NK-92 (cell line): Measurements from ENCODE around the gene RALGPS1.

ENCODE experiments used
- DNase-seq: peaks from one replicate; lab custom pipeline; 2025; ENCODE audit not compliant: unreplicated experiment; lab: John Stamatoyannopoulos, UW

RALGPS1 gene

DNA sequence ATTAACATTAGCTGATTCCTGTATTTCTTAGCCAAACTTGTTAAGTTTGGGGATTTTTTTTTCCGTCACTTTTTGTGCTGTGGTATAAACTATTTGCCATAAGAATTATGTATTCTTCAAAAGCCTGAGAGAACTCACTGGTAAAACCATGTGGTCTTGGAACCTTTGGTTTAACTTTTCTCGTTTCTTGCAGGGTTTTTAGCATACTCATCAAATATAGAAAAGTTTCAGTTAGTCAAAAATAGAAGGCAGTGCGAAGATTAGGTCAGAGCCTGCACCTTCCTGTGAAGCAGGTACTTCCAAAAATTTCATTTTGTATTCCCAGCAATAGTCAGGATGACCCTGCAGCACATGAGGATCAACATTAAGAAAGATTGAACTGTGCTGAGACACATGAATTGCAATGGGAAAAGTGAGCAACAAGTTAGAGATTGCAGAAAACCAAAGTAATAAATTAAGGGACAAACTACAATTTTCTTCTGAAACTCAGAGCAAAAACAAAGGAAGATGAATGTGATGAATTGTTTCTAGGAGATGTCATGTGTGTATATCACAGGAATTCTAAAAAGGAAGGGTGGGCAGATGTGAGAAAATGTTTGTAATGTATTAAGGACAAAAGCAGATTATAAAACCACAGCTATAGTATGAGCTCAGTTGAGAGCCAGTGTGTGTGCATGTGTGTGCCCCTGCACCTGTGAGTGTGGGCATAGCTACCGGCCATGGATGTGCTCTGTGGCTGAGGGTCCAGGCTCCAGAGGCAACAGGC, 105.6 kb downstream of the RALGPS1 start:
- DNase-seq, result no peak

DNA sequence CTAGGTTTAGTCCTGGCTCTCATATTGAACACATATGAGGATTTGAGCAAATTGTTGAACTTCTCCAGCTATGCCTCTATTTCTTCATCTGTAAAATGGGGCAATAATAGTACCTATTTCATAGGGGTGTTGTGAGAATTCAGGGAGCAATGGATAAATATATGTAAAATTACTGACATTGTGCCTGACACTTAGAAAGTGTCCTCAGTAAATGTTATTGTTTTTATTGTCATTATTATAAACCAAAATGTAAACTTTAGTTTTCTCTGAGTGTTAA, 106.2 kb downstream of the RALGPS1 start:
- no peak for DNase-seq

DNA sequence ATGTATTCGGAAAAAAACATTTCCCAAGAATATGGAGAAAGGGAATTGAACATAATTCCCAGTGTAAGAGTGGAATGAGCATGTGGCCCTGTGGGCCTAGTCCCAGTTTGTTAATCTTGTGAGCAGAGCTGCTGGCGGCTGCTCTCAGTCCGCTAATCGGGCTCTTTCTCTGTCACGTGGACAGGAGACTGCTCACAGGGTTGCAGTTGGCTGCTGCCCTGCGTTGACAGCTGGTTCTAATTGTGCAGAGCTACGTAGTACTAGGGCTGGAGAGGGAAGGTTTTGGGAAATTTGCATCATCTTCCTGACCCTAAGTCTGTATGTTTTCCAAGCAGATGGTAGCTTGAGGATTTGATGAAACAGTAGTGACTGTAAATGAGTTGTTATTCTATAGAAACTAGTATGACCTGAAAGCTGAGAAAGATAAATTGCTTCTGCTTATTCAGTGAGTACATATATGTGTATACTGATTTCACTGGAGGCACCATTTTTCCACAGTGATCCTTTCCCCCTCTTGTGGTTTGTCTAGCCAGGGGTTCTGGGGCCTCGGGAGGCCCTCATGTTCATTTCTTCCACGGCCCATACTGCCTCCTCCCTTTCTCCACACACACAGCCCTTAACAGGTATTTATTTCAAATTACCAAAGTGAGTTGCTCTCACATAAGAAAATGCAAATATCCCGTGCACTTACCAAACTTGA, 107.2 kb downstream of the RALGPS1 start:
- no peak for DNase-seq

DNA sequence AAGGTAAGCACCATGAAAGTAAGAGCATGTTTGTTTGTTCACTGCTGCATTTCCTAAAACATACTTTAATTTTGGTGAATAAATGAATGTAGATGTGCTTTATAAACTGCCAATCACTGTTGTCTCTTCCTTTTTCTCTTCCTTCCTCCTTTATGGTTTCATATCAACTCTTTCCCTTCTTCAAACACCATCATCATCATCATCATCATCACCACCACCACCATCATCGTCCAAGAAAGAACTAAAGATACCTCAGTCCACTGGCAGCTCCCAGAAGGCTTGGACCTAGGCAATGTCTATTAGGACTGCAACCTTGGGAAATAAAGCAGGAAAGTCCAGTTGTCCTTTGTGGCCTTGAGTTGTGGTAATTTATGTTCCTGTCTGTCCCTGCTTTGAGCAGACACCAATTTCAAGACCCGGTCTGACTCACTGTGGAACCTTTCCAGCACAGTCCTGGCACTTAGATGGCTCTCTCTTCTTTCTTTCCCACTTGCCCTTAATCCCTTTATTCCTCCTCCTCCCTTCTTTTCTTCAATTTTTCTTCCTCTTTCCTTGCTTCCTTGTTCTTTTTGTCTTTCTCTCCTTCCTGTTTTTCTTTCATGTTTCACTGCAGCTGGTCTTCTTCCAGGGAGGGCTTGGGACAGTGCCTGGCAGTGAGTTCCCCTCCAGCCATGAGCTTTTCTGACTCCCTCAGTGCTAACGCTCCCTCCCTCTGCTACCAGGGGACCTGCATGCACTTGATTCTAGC, 108.5 kb downstream of the RALGPS1 start:
- no peak for DNase-seq

DNA sequence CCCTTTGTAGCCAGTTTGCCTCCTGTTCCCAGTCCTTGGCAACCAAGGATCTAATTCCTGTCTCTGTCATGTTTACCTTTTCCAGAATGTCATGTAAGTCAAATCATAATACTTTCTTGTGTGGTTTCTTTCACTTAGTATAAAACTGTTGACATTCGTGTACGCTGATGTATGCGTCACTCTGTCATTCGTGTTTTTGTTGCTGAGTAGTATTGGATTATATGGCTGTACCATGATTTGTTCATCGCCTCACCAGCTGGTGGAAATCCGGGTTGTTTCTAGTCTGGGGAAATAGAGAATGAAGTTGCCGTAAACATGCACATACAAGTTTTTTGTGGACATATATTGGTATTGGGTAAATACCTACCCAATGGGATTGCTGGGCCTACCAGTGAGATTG, 110.5 kb downstream of the RALGPS1 start:
- DNase-seq, result no peak

DNA sequence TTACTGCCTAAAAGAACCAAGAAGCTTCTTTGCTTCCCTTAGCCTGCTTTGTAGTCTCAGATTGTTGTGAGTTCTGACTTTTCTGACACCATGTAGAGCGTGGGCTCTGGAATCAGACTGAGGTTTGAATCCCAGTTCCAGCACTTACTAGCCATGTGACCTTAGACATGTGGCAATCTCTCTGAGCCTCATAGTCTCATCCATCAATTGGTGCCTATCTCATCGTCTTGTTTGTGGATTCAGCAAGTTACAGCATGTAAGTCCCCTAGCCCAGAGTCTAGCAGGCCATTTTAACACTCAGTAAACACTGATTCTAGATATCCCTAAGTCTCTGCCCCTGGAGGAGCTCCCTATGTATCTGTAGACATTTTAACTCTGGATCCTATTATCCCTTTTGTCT, 113.1 kb downstream of the RALGPS1 start:
- no peak for DNase-seq

DNA sequence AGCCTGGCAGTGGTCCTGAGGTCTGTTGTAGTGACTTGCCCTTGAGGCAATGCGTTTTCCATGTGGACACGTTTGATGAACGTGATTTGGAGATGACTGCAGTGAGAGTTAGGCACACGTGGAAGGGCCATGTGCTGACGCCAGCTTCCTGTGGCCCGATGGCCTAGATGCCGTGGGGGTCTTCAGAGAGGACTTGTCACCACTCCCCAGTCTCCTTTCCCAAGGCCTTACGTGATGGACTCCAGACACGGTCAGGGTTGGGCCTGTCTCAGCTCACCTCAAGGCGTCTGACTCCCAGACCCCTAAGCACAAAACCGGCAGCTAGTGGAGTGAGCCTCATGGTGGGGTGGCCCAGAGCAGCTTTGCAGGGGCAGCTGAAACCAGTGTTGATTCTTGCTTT, 115.0 kb downstream of the RALGPS1 start:
- no peak for DNase-seq

DNA sequence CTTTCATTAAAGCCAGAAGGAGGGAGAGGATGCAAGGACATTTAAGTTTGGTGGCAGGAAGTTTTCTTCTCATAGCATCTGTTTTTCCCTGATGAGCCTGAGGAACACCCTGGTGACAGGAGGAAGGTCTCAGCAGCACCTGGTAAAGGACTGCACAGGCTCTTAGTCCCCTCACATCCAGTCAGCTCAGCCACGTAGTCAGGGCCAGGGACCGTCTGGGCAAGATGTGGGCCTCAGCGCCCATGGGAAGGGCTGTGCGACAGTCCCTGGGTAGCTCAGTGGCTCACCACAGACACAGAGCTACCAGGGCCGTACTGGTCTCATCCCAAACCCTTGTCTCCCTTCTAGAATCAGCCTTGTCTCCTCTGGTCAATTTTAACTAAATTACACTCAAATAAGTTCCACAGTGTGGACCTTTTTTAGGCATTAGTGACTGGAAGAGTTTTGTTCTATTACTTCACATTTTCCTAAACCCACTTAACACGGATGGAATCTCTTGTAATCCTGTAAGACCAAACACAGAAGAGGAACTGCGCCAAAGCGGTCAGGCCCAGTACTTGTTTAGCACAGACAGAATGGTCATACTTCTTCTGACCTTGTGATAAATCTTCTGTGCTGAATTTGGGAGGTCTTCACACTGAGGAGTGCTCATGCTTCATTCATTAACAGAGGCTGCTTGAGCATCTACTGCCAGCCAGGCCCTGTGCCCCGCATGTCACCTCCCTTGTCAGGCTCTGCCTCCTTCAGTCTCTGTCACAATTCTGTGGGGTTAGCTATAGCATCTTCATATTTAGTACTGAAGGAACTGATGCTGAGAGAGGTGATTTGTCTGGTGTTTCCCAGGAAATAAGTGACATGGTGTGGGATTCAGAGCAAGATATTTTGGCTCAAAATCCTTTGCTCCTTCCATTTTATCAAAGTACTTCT, 116.5 kb downstream of the RALGPS1 start:
- no peak for DNase-seq

DNA sequence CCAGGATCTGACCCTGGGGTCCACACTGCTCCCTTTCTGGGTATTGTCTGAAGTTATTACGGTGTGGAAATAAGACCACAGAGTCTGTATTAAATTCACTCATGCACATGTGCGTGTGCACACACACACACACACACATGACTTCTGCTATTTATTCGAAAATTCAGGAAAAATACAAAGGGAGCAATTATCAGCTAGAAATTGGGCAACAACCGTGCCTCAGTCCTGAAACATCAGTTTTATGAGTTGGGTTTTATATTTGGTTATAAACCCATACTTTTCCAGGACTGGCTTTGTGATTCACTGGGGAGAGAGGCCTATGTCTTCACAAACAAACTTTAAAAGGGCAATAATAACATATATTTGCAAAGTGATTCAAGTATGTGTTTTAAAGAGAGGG, 117.7 kb downstream of the RALGPS1 start:
- no peak for DNase-seq

DNA sequence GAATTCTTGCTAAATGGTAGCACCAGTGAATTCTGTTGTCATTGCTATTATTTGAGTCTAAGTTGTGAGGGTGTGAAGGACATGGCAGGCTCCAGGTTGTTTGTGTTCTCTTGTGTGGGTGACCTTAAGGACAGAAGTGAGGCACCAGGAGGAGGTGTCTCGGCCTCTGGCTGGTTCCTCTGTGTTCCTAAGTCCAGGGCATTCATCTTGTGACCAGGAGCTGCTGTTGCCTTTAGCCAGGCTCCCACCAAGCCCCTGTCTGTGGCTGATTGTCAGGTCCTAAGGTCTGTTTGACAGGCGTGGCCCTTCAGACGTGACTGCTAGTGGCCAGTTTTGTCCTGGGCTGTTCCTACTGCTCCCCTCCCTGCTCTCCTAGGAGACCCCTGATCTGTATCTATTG, 118.5 kb downstream of the RALGPS1 start:
- no peak for DNase-seq

DNA sequence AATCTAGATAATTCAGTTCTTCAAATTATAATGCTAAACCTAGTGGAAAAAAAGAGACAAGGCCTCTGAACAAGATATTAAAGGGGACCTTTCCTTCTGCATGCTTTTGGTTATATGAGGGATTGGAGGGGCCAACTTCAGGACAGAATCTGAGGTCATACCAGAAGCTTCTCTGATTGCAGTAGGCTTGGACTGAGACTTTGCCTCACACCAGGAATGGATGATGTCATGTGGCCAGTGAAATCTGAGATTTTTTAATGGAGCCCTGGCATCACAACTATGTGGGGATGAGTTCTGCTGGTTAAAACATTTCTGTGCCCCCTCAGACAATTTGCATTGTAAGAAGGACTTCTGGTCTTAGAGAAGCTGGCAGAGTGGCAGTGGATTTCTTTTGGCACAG, 119.2 kb downstream of the RALGPS1 start:
- no peak for DNase-seq

DNA sequence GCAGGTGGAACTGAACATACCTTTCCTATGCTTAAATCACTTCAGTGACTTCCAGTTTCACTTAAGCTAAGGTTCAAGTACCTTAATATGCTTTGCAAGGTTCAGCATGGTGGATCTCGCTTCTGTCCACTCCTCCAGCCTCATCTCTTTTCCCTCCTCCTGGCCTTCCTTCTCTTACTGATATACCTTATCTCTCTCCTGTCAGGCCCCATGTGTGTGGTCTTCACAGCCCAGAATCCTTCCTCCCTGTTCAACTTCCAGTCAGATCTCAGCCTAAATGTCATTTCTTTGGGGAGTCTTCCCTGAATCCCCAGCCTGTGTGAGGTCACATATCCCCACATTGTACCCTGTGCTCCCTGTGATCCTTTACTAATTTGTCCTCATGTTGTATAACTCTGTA, 120.1 kb downstream of the RALGPS1 start:
- DNase-seq, result no peak

DNA sequence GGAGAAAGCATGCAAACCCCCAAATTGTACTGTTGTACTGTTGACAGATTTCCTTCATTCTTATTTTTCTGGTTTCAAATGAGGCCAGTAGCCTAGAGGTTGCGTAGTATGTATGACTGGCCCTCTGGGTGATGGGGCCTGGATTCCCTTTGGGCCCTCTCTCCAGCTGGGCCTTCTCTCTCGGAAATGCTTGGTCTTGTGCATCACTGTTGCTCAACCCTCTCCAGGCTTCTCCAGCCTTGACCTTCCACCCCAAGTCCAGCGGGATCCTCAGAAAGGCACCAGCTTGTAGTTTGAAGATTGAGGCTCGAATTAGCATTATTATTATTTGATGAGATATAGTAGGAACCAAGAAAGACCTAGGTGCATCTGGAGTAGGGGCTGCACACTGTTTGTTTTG, 120.8 kb downstream of the RALGPS1 start:
- DNase-seq, result no peak

DNA sequence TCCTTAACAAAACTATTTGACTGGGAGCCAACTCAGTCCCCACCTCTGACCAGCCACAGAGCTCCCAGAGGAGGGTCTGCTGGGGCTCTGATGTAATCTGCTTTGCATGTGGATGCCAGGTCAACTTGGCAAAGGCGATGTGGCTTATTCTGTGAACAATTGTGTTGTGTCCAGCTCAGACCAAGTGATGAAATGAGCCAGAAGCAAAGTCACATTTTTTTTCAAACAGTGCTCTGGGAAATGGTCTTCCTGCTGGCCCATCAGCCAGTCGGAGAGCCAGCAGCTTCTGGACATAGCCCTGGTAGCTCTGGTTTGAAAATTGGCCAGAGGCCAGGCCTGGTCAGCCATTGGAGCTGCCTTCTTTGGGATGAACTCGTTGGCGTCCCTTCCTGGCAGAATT, 121.4 kb downstream of the RALGPS1 start:
- no peak for DNase-seq

DNA sequence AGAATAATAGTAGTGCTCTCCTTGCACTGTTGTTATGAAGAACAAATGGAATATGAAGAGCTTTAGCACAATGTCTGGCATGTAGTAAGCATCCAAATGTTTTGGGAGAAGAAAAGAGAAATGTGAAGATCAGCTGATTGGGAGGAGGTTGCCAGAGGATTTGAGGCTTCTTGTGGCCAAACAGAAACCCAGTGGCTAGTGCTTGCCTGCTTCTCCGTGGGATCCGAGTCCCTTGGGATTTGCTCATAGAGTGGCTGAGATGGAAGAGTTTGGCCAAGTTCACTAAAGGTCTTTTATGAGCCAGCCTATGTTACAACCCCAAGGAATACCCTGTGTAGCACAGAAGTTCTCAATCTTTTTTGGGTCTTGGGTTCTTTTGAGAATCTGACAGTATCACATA, 121.9 kb downstream of the RALGPS1 start:
- no peak for DNase-seq

DNA sequence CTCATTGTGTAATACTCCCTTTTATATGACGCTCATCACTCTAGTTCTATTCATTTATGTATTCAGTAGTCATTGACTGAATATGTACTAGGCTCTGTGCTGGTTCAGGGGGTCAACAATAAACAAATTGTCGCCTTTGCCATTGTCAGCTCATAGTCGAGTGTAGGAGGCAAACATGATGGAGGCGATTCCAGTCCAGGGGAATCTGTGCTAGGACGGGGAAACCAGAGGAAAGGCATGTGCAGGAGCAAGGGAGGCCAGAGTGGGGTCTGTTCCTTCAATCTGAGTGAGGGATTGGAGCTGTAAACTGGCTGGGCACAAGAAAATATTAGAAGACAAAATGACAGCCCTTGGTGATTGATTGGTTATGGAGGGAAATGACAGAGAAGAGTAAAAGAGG, 123.9 kb downstream of the RALGPS1 start:
- DNase-seq, result no peak

DNA sequence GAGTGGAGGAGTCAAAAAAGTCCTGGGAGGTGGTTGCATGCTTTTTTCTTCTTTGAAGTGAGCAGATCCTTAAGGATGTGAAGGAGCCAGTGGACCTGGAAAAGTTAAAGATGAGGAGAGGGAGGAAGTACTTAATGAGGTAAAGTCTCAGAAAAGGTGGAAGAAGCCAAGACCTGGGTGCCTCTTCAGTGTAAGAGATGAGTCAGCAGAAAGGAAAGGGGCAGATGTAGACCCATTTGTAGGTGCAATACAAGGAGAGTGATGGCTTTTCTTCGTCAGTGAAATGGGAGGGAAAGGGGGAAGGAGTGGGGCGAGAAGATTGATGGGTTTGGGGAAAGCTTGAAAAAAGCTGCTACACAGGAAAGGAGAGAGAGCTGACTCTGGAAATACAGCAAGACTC, 124.9 kb downstream of the RALGPS1 start:
- DNase-seq, result no peak

DNA sequence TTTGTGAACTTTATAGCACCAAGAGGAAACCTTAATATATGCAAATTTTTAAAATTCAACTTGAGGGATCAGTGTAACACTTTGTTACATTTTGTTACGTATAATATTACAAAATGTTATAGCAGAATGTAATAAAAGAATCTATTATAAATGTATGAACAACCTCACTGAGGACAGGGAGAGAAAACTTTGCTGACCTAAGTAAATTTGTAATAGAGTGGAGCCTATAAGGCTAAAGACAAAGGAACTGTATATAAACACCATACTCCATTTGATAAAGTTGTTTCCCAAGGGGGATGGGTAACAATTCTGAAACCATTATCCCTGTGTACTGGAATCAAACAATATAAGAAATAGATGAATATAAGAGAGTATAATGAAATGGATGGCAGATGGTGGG, 130.6 kb downstream of the RALGPS1 start:
- no peak for DNase-seq

DNA sequence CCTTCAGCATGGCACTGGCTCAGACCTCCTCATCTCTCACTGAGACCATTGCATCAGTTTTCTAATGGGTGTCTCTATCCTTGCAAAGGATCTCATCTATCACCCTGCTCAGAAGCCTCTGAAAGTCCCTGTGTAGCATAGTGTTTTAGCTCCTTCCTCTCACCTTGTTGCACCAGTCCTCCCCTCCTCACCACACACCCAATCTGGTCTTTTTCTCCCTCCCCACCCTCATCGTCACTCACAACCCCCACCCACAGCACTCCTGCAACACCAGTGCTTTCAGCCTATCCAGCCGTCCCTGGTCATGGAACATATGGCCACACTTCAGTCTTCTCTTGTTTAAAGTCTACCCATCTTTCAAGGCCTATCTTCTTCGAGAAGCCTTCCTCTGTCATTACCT, 133.4 kb downstream of the RALGPS1 start:
- DNase-seq, result no peak

DNA sequence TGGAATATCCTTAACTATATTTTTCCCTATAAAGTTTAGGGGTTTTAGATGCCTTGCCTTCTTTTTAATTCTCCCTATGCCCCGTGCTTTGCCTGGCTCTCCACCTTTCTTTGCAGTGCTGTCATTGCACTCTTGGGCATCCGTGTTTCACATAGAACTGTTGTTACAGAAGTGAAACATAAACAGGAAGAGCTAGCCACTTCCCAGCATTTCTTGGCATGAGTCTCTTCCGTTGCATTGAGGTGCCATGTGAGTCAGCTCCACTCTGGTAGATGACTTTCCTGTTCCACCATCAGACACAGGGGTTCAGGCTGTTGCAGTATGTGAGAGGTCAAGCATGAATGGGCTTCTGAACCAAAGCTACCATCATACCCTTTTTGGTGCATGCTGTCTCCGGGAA, 134.5 kb downstream of the RALGPS1 start:
- no peak for DNase-seq

DNA sequence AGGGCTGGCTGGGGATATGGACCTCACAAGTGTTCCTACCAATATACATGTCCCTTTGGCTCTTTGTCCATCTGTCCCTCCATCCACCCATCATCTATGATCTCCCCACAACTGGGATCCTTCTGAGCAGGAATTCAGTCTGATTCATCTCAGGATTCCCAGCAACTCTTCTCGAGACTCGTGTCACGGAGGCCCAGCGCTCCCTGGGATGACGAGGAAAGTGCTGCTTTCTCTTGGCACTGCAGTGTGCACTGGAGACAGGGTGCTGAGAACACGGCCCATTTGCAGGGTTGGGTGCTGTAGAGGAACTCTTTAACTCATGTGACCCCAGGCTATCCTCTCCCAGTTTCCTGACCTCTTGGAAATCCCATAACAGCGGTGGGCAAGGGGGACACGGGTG, 135.0 kb downstream of the RALGPS1 start:
- no peak for DNase-seq
